Fibroblast of pulmonary artery (primary cell): ENCODE measurements around the gene CD7.

Experiments
- DNase-seq: peaks from one replicate; pipeline ENCODE4 v3.0.0-alpha.2; 2010; ENCODE audit warnings: low read depth
- H3K4me3 ChIP-seq: replicated peaks from 2 replicates; pipeline ENCODE4 v1.5.1; 2011; ENCODE audit warnings: low read depth, mild to moderate bottlenecking, control low read depth, low read length, moderate library complexity
- CTCF ChIP-seq: IDR thresholded peaks from 2 replicates; pipeline ENCODE4 v1.5.1; 2011; ENCODE audit warnings: mild to moderate bottlenecking, control low read depth, low read length, inconsistent platforms; ENCODE audit errors: missing control alignments

Gene CD7

GRCh38 chr17:82282239-82283207 lies 34.9 kb downstream of the CD7 start:
- no peak for TF ChIP-seq CTCF
- no peak for DNase-seq
- H3K4me3 ChIP-seq, result no peak overlapping the region

GRCh38 chr17:82281502-82282238 lies 35.7 kb downstream of the CD7 start:
- TF ChIP-seq CTCF, result no peak
- DNase-seq, result no peak
- no peak overlapping the region for H3K4me3 ChIP-seq

GRCh38 chr17:82281076-82281475 lies 36.3 kb downstream of the CD7 start:
- no peak for DNase-seq
- TF ChIP-seq CTCF, result no peak
- H3K4me3 ChIP-seq, result no peak overlapping the region

GRCh38 chr17:82280537-82280936 lies 36.9 kb downstream of the CD7 start:
- no peak for DNase-seq
- H3K4me3 ChIP-seq, result no peak overlapping the region
- no peak for TF ChIP-seq CTCF

- DNase-seq, result no peak
- no peak for TF ChIP-seq CTCF
- H3K4me3 ChIP-seq, result no peak overlapping the region
Observed at GRCh38 chr17:82278786-82279391, 38.5 kb downstream of the CD7 start.

GRCh38 chr17:82278308-82278707 lies 39.1 kb downstream of the CD7 start:
- no peak for DNase-seq
- no peak for TF ChIP-seq CTCF
- H3K4me3 ChIP-seq, result no peak overlapping the region
